ENCODE data around the gene JAG1.

Gene JAG1

GRCh38 chr20:10699941-10700340 lies 26.1 kb upstream of the JAG1 start:
- no peak for DNase-seq (ENCODE audit: low read depth in 2 of 2, low spot score in 1 of 2)

GRCh38 chr20:10699489-10699888 lies 25.7 kb upstream of the JAG1 start:
- no peak for DNase-seq (ENCODE audit: low read depth in 2 of 2, low spot score in 1 of 2)

- no peak for DNase-seq (ENCODE audit: low read depth in 2 of 2, low spot score in 1 of 2)
Measured at GRCh38 chr20:10696650-10697049, 22.9 kb upstream of the JAG1 start.

GRCh38 chr20:10689385-10689784 lies 15.6 kb upstream of the JAG1 start:
- no peak for DNase-seq (ENCODE audit: low read depth in 2 of 2, low spot score in 1 of 2)

GRCh38 chr20:10687895-10688294 lies 14.1 kb upstream of the JAG1 start:
- no peak for DNase-seq (ENCODE audit: low read depth in 2 of 2, low spot score in 1 of 2)

GRCh38 chr20:10686356-10687133 lies 12.7 kb upstream of the JAG1 start:
- DNase-seq (ENCODE audit: low read depth in 2 of 2, low spot score in 1 of 2) = no peak

- no peak for DNase-seq (ENCODE audit: low read depth in 2 of 2, low spot score in 1 of 2)
Measured at GRCh38 chr20:10683537-10683936, 9.7 kb upstream of the JAG1 start.

- no peak for DNase-seq (ENCODE audit: low read depth in 2 of 2, low spot score in 1 of 2)
Measured at GRCh38 chr20:10682939-10683338, 9.1 kb upstream of the JAG1 start.

GRCh38 chr20:10681494-10681893 lies 7.7 kb upstream of the JAG1 start:
- DNase-seq (ENCODE audit: low read depth in 2 of 2, low spot score in 1 of 2) = no peak

- no peak for DNase-seq (ENCODE audit: low read depth in 2 of 2, low spot score in 1 of 2)
Measured at GRCh38 chr20:10680571-10680970, 6.8 kb upstream of the JAG1 start.

GRCh38 chr20:10679269-10679668 lies 5.5 kb upstream of the JAG1 start:
- DNase-seq (ENCODE audit: low read depth in 2 of 2, low spot score in 1 of 2) = no peak

GRCh38 chr20:10676518-10676917 lies 2.7 kb upstream of the JAG1 start:
- no peak for DNase-seq (ENCODE audit: low read depth in 2 of 2, low spot score in 1 of 2)

- no peak for DNase-seq (ENCODE audit: low read depth in 2 of 2, low spot score in 1 of 2)
Measured at GRCh38 chr20:10675450-10675848, 1.6 kb upstream of the JAG1 start.

GRCh38 chr20:10674684-10675449 lies 1.1 kb upstream of the JAG1 start:
- no peak for DNase-seq (ENCODE audit: low read depth in 2 of 2, low spot score in 1 of 2)

GRCh38 chr20:10673176-10673841 lies 490 bp downstream of the JAG1 start:
- no peak for DNase-seq (ENCODE audit: low read depth in 2 of 2, low spot score in 1 of 2)

- DNase-seq (ENCODE audit: low read depth in 2 of 2, low spot score in 1 of 2) = no peak
Measured at GRCh38 chr20:10672624-10673127, 1.1 kb downstream of the JAG1 start.

GRCh38 chr20:10671919-10672623 lies 1.7 kb downstream of the JAG1 start:
- DNase-seq (ENCODE audit: low read depth in 2 of 2, low spot score in 1 of 2) = no peak

- DNase-seq (ENCODE audit: low read depth in 2 of 2, low spot score in 1 of 2) = no peak
Measured at GRCh38 chr20:10671221-10671918, 2.4 kb downstream of the JAG1 start.

- DNase-seq (ENCODE audit: low read depth in 2 of 2, low spot score in 1 of 2) = no peak
Measured at GRCh38 chr20:10670501-10671220, 3.1 kb downstream of the JAG1 start.
